Measurements from ENCODE around the gene TOP2A.
"Not testable (repeated sequence)": the region's sequence is repeated elsewhere in the genome, so short reads cannot be mapped to it uniquely, and the experiment has no call there.

TOP2A gene

GRCh38 chr17:40431231-40431602 is 13.5 kb upstream of the TOP2A start:
- no peak for DNase-seq (ENCODE audit: low spot score)

- DNase-seq (ENCODE audit: low spot score) = no peak
These were observed 12.9 kb upstream of the TOP2A start for GRCh38 chr17:40430272-40431230.

- no peak for DNase-seq (ENCODE audit: low spot score)
These were observed 9.4 kb upstream of the TOP2A start for GRCh38 chr17:40427002-40427491.

GRCh38 chr17:40425741-40426140 is 8.0 kb upstream of the TOP2A start:
- DNase-seq (ENCODE audit: low spot score) = no peak

- DNase-seq (ENCODE audit: low spot score) = no peak
These were observed 5.4 kb upstream of the TOP2A start for GRCh38 chr17:40422990-40423633.

GRCh38 chr17:40419559-40420331 is 2.0 kb upstream of the TOP2A start:
- DNase-seq (ENCODE audit: low spot score) = no peak

- DNase-seq (ENCODE audit: low spot score) = no peak
These were observed 671 bp upstream of the TOP2A start for GRCh38 chr17:40418428-40418706.

GRCh38 chr17:40417258-40417608 is 463 bp downstream of the TOP2A start:
- DNase-seq (ENCODE audit: low spot score) = no peak

- no peak for DNase-seq (ENCODE audit: low spot score)
These were observed 1.0 kb downstream of the TOP2A start for GRCh38 chr17:40416671-40417070.

- DNase-seq (ENCODE audit: low spot score) = no peak
These were observed 2.3 kb downstream of the TOP2A start for GRCh38 chr17:40415390-40415789.

- not testable (repeated sequence) for DNase-seq (ENCODE audit: low spot score)
These were observed 3.4 kb downstream of the TOP2A start for GRCh38 chr17:40414312-40414711.

GRCh38 chr17:40412880-40413279 is 4.8 kb downstream of the TOP2A start:
- no peak for DNase-seq (ENCODE audit: low spot score)

- no peak for DNase-seq (ENCODE audit: low spot score)
These were observed 5.9 kb downstream of the TOP2A start for GRCh38 chr17:40411821-40412220.

GRCh38 chr17:40410082-40410481 is 7.6 kb downstream of the TOP2A start:
- DNase-seq (ENCODE audit: low spot score) = no peak

- DNase-seq (ENCODE audit: low spot score) = not testable (repeated sequence)
These were observed 8.2 kb downstream of the TOP2A start for GRCh38 chr17:40409540-40409939.

GRCh38 chr17:40407460-40407859 is 10.2 kb downstream of the TOP2A start:
- no peak for DNase-seq (ENCODE audit: low spot score)

- DNase-seq (ENCODE audit: low spot score) = no peak
These were observed 13.7 kb downstream of the TOP2A start for GRCh38 chr17:40404003-40404402.

- no peak for DNase-seq (ENCODE audit: low spot score)
These were observed 15.0 kb downstream of the TOP2A start for GRCh38 chr17:40402668-40403067.

GRCh38 chr17:40399185-40399584 is 18.5 kb downstream of the TOP2A start:
- DNase-seq (ENCODE audit: low spot score) = peak; percentile 35

GRCh38 chr17:40386555-40386954 is 31.1 kb downstream of the TOP2A start:
- not testable (repeated sequence) for DNase-seq (ENCODE audit: low spot score)

GRCh38 chr17:40382251-40382650 is 35.4 kb downstream of the TOP2A start:
- DNase-seq (ENCODE audit: low spot score) = no peak

GRCh38 chr17:40378966-40379365 is 38.7 kb downstream of the TOP2A start:
- no peak for DNase-seq (ENCODE audit: low spot score)

- DNase-seq (ENCODE audit: low spot score) = no peak
These were observed 39.9 kb downstream of the TOP2A start for GRCh38 chr17:40377832-40378231.

Data from Ammon's horn (tissue), 1 donor.